H9 (cell line): ENCODE data around the gene CRYGA. TPM values are rescaled to one million over a fixed set of nuclear protein-coding genes. Genes with fewer than 3 reads are reported as not detected.
A peak's percentile ranks its signal among the peaks of the same experiment; 100 is the strongest.

Experiments used
- DNase-seq: peaks from one replicate; pipeline ENCODE4 v3.0.0-alpha.2; 2017
- H2AFZ ChIP-seq: one replicate; pipeline ENCODE4 v1.6.1; 2013; ENCODE audit warnings: mild to moderate bottlenecking, low read length, control low read depth, moderate library complexity
- H2AK5ac ChIP-seq: 2 replicates; pipeline ENCODE4 v1.6.1; 2013; ENCODE audit warnings: low read length, control low read depth, mixed read lengths; ENCODE audit not compliant: insufficient read length
- H2BK120ac ChIP-seq: one replicate; pipeline ENCODE4 v1.6.1; 2013; ENCODE audit warnings: low read depth, mild to moderate bottlenecking, low read length, control low read depth, inconsistent platforms; ENCODE audit not compliant: poor library complexity, severe bottlenecking
- H2BK12ac ChIP-seq: 2 replicates; pipeline ENCODE4 v1.6.1; 2013; ENCODE audit warnings: low read length, control low read depth, mixed read lengths, low read depth; ENCODE audit not compliant: insufficient read length
- H2BK15ac ChIP-seq: 2 replicates; pipeline ENCODE4 v1.6.1; 2013; ENCODE audit warnings: low read depth, low read length, control low read depth
- H2BK20ac ChIP-seq: one replicate; pipeline ENCODE4 v1.6.1; 2013; ENCODE audit warnings: low read depth, mild to moderate bottlenecking, low read length, control low read depth, inconsistent platforms; ENCODE audit not compliant: poor library complexity, severe bottlenecking
- H2BK5ac ChIP-seq: 2 replicates; pipeline ENCODE4 v1.6.1; 2013; ENCODE audit warnings: low read length, control low read depth, mixed read lengths; ENCODE audit not compliant: insufficient read length
- H3K14ac ChIP-seq: 2 replicates; pipeline ENCODE4 v1.6.1; 2013; ENCODE audit warnings: low read length, control low read depth; ENCODE audit not compliant: insufficient read depth
- H3K18ac ChIP-seq: 2 replicates; pipeline ENCODE4 v1.6.1; 2013; ENCODE audit warnings: low read depth, mild to moderate bottlenecking, mixed read lengths, low read length, control low read depth; ENCODE audit not compliant: insufficient read length
- H3K23ac ChIP-seq: 2 replicates; pipeline ENCODE4 v1.6.1; 2013; ENCODE audit warnings: low read length, control low read depth, mixed read lengths, low read depth; ENCODE audit not compliant: insufficient read length
- H3K23me2 ChIP-seq: 2 replicates; pipeline ENCODE4 v1.6.1; 2013; ENCODE audit warnings: low read depth, mild to moderate bottlenecking, mixed read lengths, low read length, control low read depth; ENCODE audit not compliant: insufficient read length, poor library complexity, severe bottlenecking
- H3K27ac ChIP-seq: 2 replicates; pipeline ENCODE4 v1.5.1; 2013; ENCODE audit warnings: low read length, control low read depth, mixed read lengths, low read depth; ENCODE audit not compliant: insufficient read length
- H3K27me3 ChIP-seq: 2 replicates; pipeline ENCODE4 v1.6.1; 2013; ENCODE audit warnings: low read length, control low read depth, inconsistent platforms; ENCODE audit not compliant: insufficient read depth
- H3K4ac ChIP-seq: 2 replicates; pipeline ENCODE4 v1.6.1; 2013; ENCODE audit warnings: low read depth, mild to moderate bottlenecking, control low read depth, inconsistent platforms, low read length, moderate library complexity
- H3K4me1 ChIP-seq: 2 replicates; pipeline ENCODE4 v1.6.1; 2013; ENCODE audit warnings: low read length, control low read depth, inconsistent platforms; ENCODE audit not compliant: insufficient read depth
- H3K4me2 ChIP-seq: 2 replicates; pipeline ENCODE4 v1.6.1; 2013; ENCODE audit warnings: low read length, control low read depth, mixed read lengths; ENCODE audit not compliant: insufficient read length, insufficient read depth
- H3K56ac ChIP-seq: 2 replicates; pipeline ENCODE4 v1.6.1; 2013; ENCODE audit warnings: low read depth, mild to moderate bottlenecking, mixed read lengths, low read length, control low read depth; ENCODE audit not compliant: insufficient read length
- H3K79me1 ChIP-seq: 2 replicates; pipeline ENCODE4 v1.6.1; 2013; ENCODE audit warnings: low read depth, mild to moderate bottlenecking, moderate library complexity, low read length, control low read depth, inconsistent platforms; ENCODE audit not compliant: insufficient read depth, poor library complexity, severe bottlenecking
- H3K79me2 ChIP-seq: 2 replicates; pipeline ENCODE4 v1.6.1; 2013; ENCODE audit warnings: low read length, control low read depth, inconsistent platforms; ENCODE audit not compliant: insufficient read depth
- H3K9ac ChIP-seq: 2 replicates; pipeline ENCODE4 v1.6.1; 2013; ENCODE audit warnings: low read length, control low read depth, mixed read lengths; ENCODE audit not compliant: insufficient read length; ENCODE audit errors: extremely low read depth
- H3K9me3 ChIP-seq: one replicate; pipeline ENCODE4 v1.6.1; 2013; ENCODE audit warnings: low read depth, low read length, inconsistent platforms; ENCODE audit not compliant: control insufficient read depth
- H3T11ph ChIP-seq: one replicate; pipeline ENCODE4 v1.6.1; 2013; ENCODE audit warnings: mild to moderate bottlenecking, low read length, control low read depth, inconsistent platforms
- H4K20me1 ChIP-seq: one replicate; pipeline ENCODE4 v1.6.1; 2013; ENCODE audit not compliant: control insufficient read depth, insufficient read length, insufficient read depth
- H4K5ac ChIP-seq: 2 replicates; pipeline ENCODE4 v1.6.1; 2013; ENCODE audit warnings: low read depth, mild to moderate bottlenecking, mixed read lengths, low read length, control low read depth; ENCODE audit not compliant: insufficient read length
- H4K8ac ChIP-seq: replicated peaks from 2 replicates; pipeline ENCODE4 v1.6.1; 2013; ENCODE audit warnings: low read length, control low read depth, mixed read lengths, low read depth; ENCODE audit not compliant: insufficient read length
- H4K91ac ChIP-seq: 2 replicates; pipeline ENCODE4 v1.6.1; 2013; ENCODE audit warnings: low read depth, mild to moderate bottlenecking, moderate library complexity, mixed read lengths, low read length, control low read depth; ENCODE audit not compliant: insufficient read length
- H3K27ac Mint-ChIP-seq, 3 experiments: 2 replicates in 2 of 3; 3 replicates in 1 of 3; pipeline ENCODE4 v1.8.0; 2020 to 2021; ENCODE audit warnings: mixed read lengths in 3 of 3, mild to moderate bottlenecking in 1 of 3, moderate library complexity in 1 of 3
- H3K27me3 Mint-ChIP-seq: 2 replicates; pipeline ENCODE4 v1.8.0; 2021; ENCODE audit warnings: low read depth, mild to moderate bottlenecking, moderate library complexity, mixed read lengths
- H3K36me3 Mint-ChIP-seq, 3 experiments: 2 replicates in 2 of 3; 3 replicates in 1 of 3; pipeline ENCODE4 v1.8.0; 2020 to 2021; ENCODE audit warnings: low read depth in 3 of 3, mixed read lengths in 3 of 3; ENCODE audit not compliant: insufficient read depth in 1 of 3
- H3K4me1 Mint-ChIP-seq, 2 experiments: 2 replicates each; pipeline ENCODE4 v1.8.0; 2020; ENCODE audit warnings: mixed read lengths in 2 of 2
- H3K4me3 Mint-ChIP-seq, 2 experiments: 2 replicates in 1 of 2; 3 replicates in 1 of 2; pipeline ENCODE4 v1.8.0; 2020 to 2021; ENCODE audit warnings: mild to moderate bottlenecking in 2 of 2, mixed read lengths in 2 of 2, moderate library complexity in 1 of 2
- H3K9me3 Mint-ChIP-seq, 2 experiments: 2 replicates in 1 of 2; 3 replicates in 1 of 2; pipeline ENCODE4 v1.8.0; 2020; ENCODE audit warnings: mild to moderate bottlenecking in 2 of 2, mixed read lengths in 2 of 2, moderate library complexity in 1 of 2
- CTCF ChIP-seq: fragments of 200-600 bp; sonication (generic); conservative IDR thresholded peaks from 3 replicates; pipeline ENCODE4 v1.8.0; 2021; ENCODE audit warnings: antibody characterized with exemption, mild to moderate bottlenecking
- WGBS: extraction: QIAGEN DNeasy Blood & Tissue Kit; methylation state at CpG from one replicate; pipeline ENCODE4 v1.1.7; 2013; ENCODE audit warnings: missing lambda C conversion rate, low lambda C conversion rate, mixed read lengths; ENCODE audit not compliant: insufficient read length; ENCODE audit errors: extremely low coverage; 5-methylcytosine and 5-hydroxymethylcytosine counted together
- total RNA-seq: library from RNA; stranded (reverse); gene quantifications from 2 replicates; pipeline ENCODE4 v1.2.1, GENCODE V29; 2021

Gene CRYGA
- total RNA-seq, 1 experiment from 2014 or later = not detected

- no peak within 1 kb of the TSS for H2AFZ ChIP-seq
- no CpG with 5 or more reads among the region's 10 CpGs for WGBS
- H3K4me2 ChIP-seq = no peak within 1 kb of the TSS
- no peaks in the 10 kb centered on the region for H3K9me3 ChIP-seq
- no peaks in the 10 kb centered on the region for H3K79me2 ChIP-seq
- H4K8ac ChIP-seq = no peak within 1 kb of the TSS
- H4K91ac ChIP-seq = no peak within 1 kb of the TSS
- H3K23me2 ChIP-seq = no peaks in the 10 kb centered on the region
- H3K27me3 ChIP-seq = no peaks in the 10 kb centered on the region
- H4K5ac ChIP-seq = no peak within 1 kb of the TSS
- no peak within 1 kb of the TSS for H3K23ac ChIP-seq
- H3K4me3 Mint-ChIP-seq = no peak within 1 kb of the TSS
- H2BK12ac ChIP-seq = no peak within 1 kb of the TSS
- H3T11ph ChIP-seq = no peak within 1 kb of the TSS
- no peaks in the 10 kb centered on the region for H3K36me3 Mint-ChIP-seq
- no peak within 1 kb of the TSS for H2BK20ac ChIP-seq
- no peak for TF ChIP-seq CTCF
- H3K79me1 ChIP-seq = no peaks in the 10 kb centered on the region
- H4K20me1 ChIP-seq = no peaks in the 10 kb centered on the region
- no peaks in the 10 kb centered on the region; a peak in 1 of 5 replicates for H3K9me3 Mint-ChIP-seq
- no peak within 1 kb of the TSS for H3K56ac ChIP-seq
- H3K18ac ChIP-seq = no peak within 1 kb of the TSS
- no peaks in the 10 kb centered on the region for H3K27me3 Mint-ChIP-seq
- no peak within 1 kb of the TSS for H3K9ac ChIP-seq
- no peak within 1 kb of the TSS for H3K14ac ChIP-seq
- H3K4me1 ChIP-seq = peaks cover 8% of the 10 kb centered on the region
- H2AK5ac ChIP-seq = no peak within 1 kb of the TSS
- H3K4me1 Mint-ChIP-seq = peaks cover 44 to 56% of the 10 kb centered on the region in 2 experiments
- DNase-seq = no peak
- H2BK15ac ChIP-seq = no peak within 1 kb of the TSS
- H3K27ac ChIP-seq = no peak within 1 kb of the TSS
- no peak within 1 kb of the TSS for H2BK120ac ChIP-seq
- no peak within 1 kb of the TSS for H3K4ac ChIP-seq
- no peak within 1 kb of the TSS for H2BK5ac ChIP-seq
- peak within 1 kb of the TSS in 2 of 3 experiments; percentile 21 to 68; a peak in 2 of 7 replicates for H3K27ac Mint-ChIP-seq
Observed at GRCh38 chr2:208189810-208190503, 26.6 kb upstream of the CRYGA start, which contains the start of gene C2orf80. TSS of gene C2orf80 (minus strand) at chr2:208190030. CDS start at chr2:208186986, 3,044 bp downstream.
